Activated CD4-positive, alpha-beta T cell treated with anti-CD3 and anti-CD28 coated beads, Interleukin-2, amount 50 U/mL, for 48 hours (primary cell): ENCODE data around the gene SDCBP2.
A peak's percentile ranks its signal among the peaks of the same experiment; 100 is the strongest.

Source experiments
- DNase-seq, 2 experiments: peaks; one replicate each; pipeline ENCODE4 v3.0.0-alpha.2; 2020

SDCBP2 gene

GRCh38 chr20:1312308-1312707, 16.6 kb downstream of the SDCBP2 start:
- no peak for DNase-seq

- no peak for DNase-seq
Measured at GRCh38 chr20:1310506-1311190, 18.3 kb downstream of the SDCBP2 start.

GRCh38 chr20:1310071-1310470, 18.9 kb downstream of the SDCBP2 start:
- DNase-seq: no peak

GRCh38 chr20:1309439-1309847, 19.5 kb downstream of the SDCBP2 start:
- DNase-seq: no peak

GRCh38 chr20:1308702-1309095, 20.2 kb downstream of the SDCBP2 start:
- no peak for DNase-seq

GRCh38 chr20:1308067-1308701, 20.8 kb downstream of the SDCBP2 start:
- no peak for DNase-seq

- no peak for DNase-seq
Measured at GRCh38 chr20:1307571-1307971, 21.4 kb downstream of the SDCBP2 start.

GRCh38 chr20:1307171-1307570, 21.8 kb downstream of the SDCBP2 start:
- no peak for DNase-seq

- DNase-seq: no peak
Measured at GRCh38 chr20:1306316-1307135, 22.4 kb downstream of the SDCBP2 start.

GRCh38 chr20:1305712-1306111, 23.2 kb downstream of the SDCBP2 start:
- DNase-seq: no peak

GRCh38 chr20:1304710-1305515, 24.0 kb downstream of the SDCBP2 start:
- no peak for DNase-seq

GRCh38 chr20:1302685-1303541, 26.0 kb downstream of the SDCBP2 start:
- DNase-seq: no peak

- DNase-seq: peak; percentile 46 to 58
Measured at GRCh38 chr20:1301031-1301529, 27.9 kb downstream of the SDCBP2 start.

GRCh38 chr20:1300083-1300840, 28.7 kb downstream of the SDCBP2 start:
- DNase-seq: no peak

GRCh38 chr20:1299522-1299921, 29.4 kb downstream of the SDCBP2 start:
- DNase-seq: peak; percentile 33 to 50

GRCh38 chr20:1298888-1299511, 29.9 kb downstream of the SDCBP2 start:
- no peak for DNase-seq

GRCh38 chr20:1298166-1298565, 30.8 kb downstream of the SDCBP2 start:
- no peak for DNase-seq

GRCh38 chr20:1297486-1297885, 31.5 kb downstream of the SDCBP2 start:
- no peak for DNase-seq

- no peak for DNase-seq
Measured at GRCh38 chr20:1296922-1297321, 32.0 kb downstream of the SDCBP2 start.

GRCh38 chr20:1296117-1296610, 32.8 kb downstream of the SDCBP2 start:
- no peak for DNase-seq
